GM18520 (cell line): ENCODE measurements around the gene SNX6.
"Not testable (repeated sequence)": the region's sequence is repeated elsewhere in the genome, so short reads cannot be mapped to it uniquely, and the experiment has no call there.

Experiments used
- ATAC-seq: cut with Tn5 transposase; IDR thresholded peaks from one replicate; pipeline ENCODE4 v1.9.1; 2021; ENCODE audit not compliant: unreplicated experiment

The SNX6 gene

GRCh38 chr14:34629657-34630529 lies at the start of gene SNX6:
SNX6 (minus strand) TSS chr14:34630148; CDS start chr14:34630116, 32 bp downstream.
- peak; percentile 90 for ATAC-seq

- ATAC-seq = no peak
Observed at GRCh38 chr14:34678735-34679134, 48.8 kb upstream of the SNX6 start.

GRCh38 chr14:34678306-34678705 lies 48.4 kb upstream of the SNX6 start:
- no peak for ATAC-seq

- ATAC-seq = no peak
Observed at GRCh38 chr14:34676516-34677211, 46.7 kb upstream of the SNX6 start.

GRCh38 chr14:34673702-34674101 lies 43.8 kb upstream of the SNX6 start:
- ATAC-seq = no peak

- ATAC-seq = no peak
Observed at GRCh38 chr14:34671716-34672115, 41.8 kb upstream of the SNX6 start.

GRCh38 chr14:34668111-34668510 lies 38.2 kb upstream of the SNX6 start:
- no peak for ATAC-seq

GRCh38 chr14:34667007-34667406 lies 37.1 kb upstream of the SNX6 start:
- no peak for ATAC-seq

GRCh38 chr14:34665785-34666435 lies 36.0 kb upstream of the SNX6 start:
- no peak for ATAC-seq

GRCh38 chr14:34662561-34663088 lies 32.7 kb upstream of the SNX6 start:
- no peak for ATAC-seq

GRCh38 chr14:34660796-34661195 lies 30.8 kb upstream of the SNX6 start:
- no peak for ATAC-seq

GRCh38 chr14:34655959-34656358 lies 26.0 kb upstream of the SNX6 start:
- ATAC-seq = no peak

GRCh38 chr14:34653073-34653472 lies 23.1 kb upstream of the SNX6 start:
- ATAC-seq = not testable (repeated sequence)

GRCh38 chr14:34652348-34652747 lies 22.4 kb upstream of the SNX6 start:
- not testable (repeated sequence) for ATAC-seq

GRCh38 chr14:34650786-34651584 lies 21.0 kb upstream of the SNX6 start:
- ATAC-seq = no peak

- not testable (repeated sequence) for ATAC-seq
Observed at GRCh38 chr14:34650006-34650405, 20.1 kb upstream of the SNX6 start.

GRCh38 chr14:34649344-34649743 lies 19.4 kb upstream of the SNX6 start:
- ATAC-seq = no peak

- ATAC-seq = no peak
Observed at GRCh38 chr14:34646570-34647255, 16.8 kb upstream of the SNX6 start.

- no peak for ATAC-seq
Observed at GRCh38 chr14:34643361-34643760, 13.4 kb upstream of the SNX6 start.

GRCh38 chr14:34642595-34642994 lies 12.6 kb upstream of the SNX6 start:
- ATAC-seq = no peak
